Measurements from ENCODE around the gene ZFR.
A peak's percentile ranks its signal among the peaks of the same experiment; 100 is the strongest.

- TF ChIP-seq FOXA1 (IDR thresholded peaks at IDR 0.05) (no peak), SP1 (IDR thresholded peaks at IDR 0.05) (peak; percentile 96), CTCF (IDR thresholded peaks at IDR 0.05; ENCODE audit: low read depth, low read length, missing input control) (no peak), REST (IDR thresholded peaks at IDR 0.05) (no peak), MAX (IDR thresholded peaks at IDR 0.05) (no peak), EGR1 (IDR thresholded peaks at IDR 0.05; ENCODE audit: low read depth in 2 of 2) (no peak), GABPA (IDR thresholded peaks at IDR 0.05 in 1 of 2, conservative IDR thresholded peaks at IDR 0.05 in 1 of 2) (peak in 1 of 2 donors; percentile 75), TAF1 (conservative IDR thresholded peaks at IDR 0.05) (peak; percentile 82), ZBTB33 (IDR thresholded peaks at IDR 0.05) (no peak), ATF3 (IDR thresholded peaks at IDR 0.05) (no peak), RAD21 (IDR thresholded peaks at IDR 0.05) (no peak)
Measured at GRCh38 chr5:32312595-32313332, 131.8 kb downstream of the ZFR start, which contains the start of gene MTMR12.
